Measurements from ENCODE around the gene SEMA5A. TPM values are rescaled to one million over a fixed set of nuclear protein-coding genes. Genes with fewer than 3 reads are reported as not detected.

Gene SEMA5A
- total and polyA plus RNA-seq, 2 of the 8 experiments (the other 6 are each of a cell fraction or from before 2014, with no cell fraction given) = 5.3 to 8.9 TPM

DNA sequence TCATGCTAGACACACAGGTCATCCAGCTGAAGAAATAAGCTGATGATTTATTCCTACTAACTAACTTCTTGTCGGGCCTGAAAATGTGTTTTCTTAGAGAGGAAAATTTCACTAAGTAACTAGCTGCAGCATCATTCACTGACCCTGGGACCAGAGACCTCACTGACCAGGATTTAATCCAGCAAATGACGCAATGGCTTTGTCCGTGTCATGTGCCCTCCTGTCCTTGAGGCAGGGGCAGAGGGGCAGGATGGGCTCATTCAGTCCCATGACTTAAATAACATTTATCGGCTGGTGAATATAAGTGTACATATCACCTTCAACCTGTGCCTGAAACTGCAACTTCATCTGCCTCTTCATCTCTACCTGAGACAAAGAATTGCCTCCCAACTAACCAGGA lies 154.8 kb downstream of the SEMA5A start:
- Histone ChIP-seq H2BK20ac (ENCODE audit: low read length) (no peak overlapping the region), H4K5ac (ENCODE audit: insufficient read length, low read depth, low read length) (no peak overlapping the region), H3K79me2 (ENCODE audit: control insufficient read depth in 1 of 2, insufficient read depth in 2 of 2, low read length in 2 of 2) (no peaks in the 10 kb centered on the region), H3K23ac (ENCODE audit: insufficient read length) (no peak overlapping the region), H4K20me1 (replicated peaks in 1 of 2; ENCODE audit: control insufficient read depth in 1 of 2, insufficient read depth in 2 of 2, low read length in 2 of 2) (peaks cover 0 to 2% of the 10 kb centered on the region in 2 experiments), H3K4ac (replicated peaks; ENCODE audit: insufficient read length, low read depth, low read length) (peak overlapping the region; percentile 58), H3K4me1 (replicated peaks in 1 of 4; ENCODE audit: control insufficient read depth in 3 of 4, insufficient read depth in 4 of 4, low read length in 3 of 4) (no peaks in the 10 kb centered on the region), H3K4me3 (ENCODE audit: extremely low read depth in 1 of 4, insufficient read depth in 2 of 4, low read depth in 3 of 4, low read length in 4 of 4) (no peak overlapping the region), H3K18ac (ENCODE audit: extremely low read depth, low read length) (no peak overlapping the region), H3K56ac (replicated peaks; ENCODE audit: insufficient read length, low read depth, low read length) (no peak overlapping the region), H3K23me2 (ENCODE audit: low read depth, low read length) (no peaks in the 10 kb centered on the region), H3K14ac (ENCODE audit: insufficient read length) (no peak overlapping the region), H2BK15ac (ENCODE audit: low read length) (no peak overlapping the region), H4K91ac (replicated peaks; ENCODE audit: insufficient read length, low read length) (no peak overlapping the region), H3K27me3 (replicated peaks in 1 of 4; ENCODE audit: control insufficient read depth in 3 of 4, extremely low read depth in 1 of 4, insufficient read depth in 3 of 4, low read length in 3 of 4) (no peaks in the 10 kb centered on the region), H2BK5ac (ENCODE audit: low read depth, low read length) (no peak overlapping the region), H2BK120ac (replicated peaks; ENCODE audit: low read depth, low read length) (no peak overlapping the region), H4K8ac (ENCODE audit: extremely low read depth, insufficient read depth, low read length) (no peak overlapping the region), H2AK5ac (ENCODE audit: low read depth, low read length) (no peak overlapping the region), H3K27ac (ENCODE audit: low read depth, low read length) (no peak overlapping the region), H3K36me3 (ENCODE audit: control insufficient read depth in 2 of 4, insufficient read depth in 4 of 4, low read length in 3 of 4) (no peaks in the 10 kb centered on the region), H2AFZ (ENCODE audit: low read length) (no peak overlapping the region), H3K4me2 (ENCODE audit: insufficient read depth in 1 of 2, low read depth in 2 of 2, low read length in 2 of 2) (no peak overlapping the region), H2BK12ac (ENCODE audit: low read depth, low read length) (no peak overlapping the region), H3K9me3 (ENCODE audit: insufficient read depth in 2 of 2, low read depth in 1 of 2, low read length in 1 of 2) (no peaks in the 10 kb centered on the region), H3K79me1 (ENCODE audit: low read depth, low read length) (no peaks in the 10 kb centered on the region), H3K9ac (replicated peaks in 1 of 4; ENCODE audit: extremely low read depth in 1 of 4, low read depth in 3 of 4, low read length in 3 of 4) (no peak overlapping the region)
- WGBS, 2 experiments (ENCODE audit: extremely low coverage in 1 of 2, insufficient coverage in 1 of 2, insufficient read length in 1 of 2, insufficient replicate concordance in 2 of 2, low coverage in 1 of 2, low lambda C conversion rate in 2 of 2, missing lambda C conversion rate in 1 of 2) = 94% methylated on average over 4 of the region's 4 CpGs; no CpG with 5 or more reads in 1 of the 2 experiments
- FAIRE-seq (no peak), DNase-seq (ENCODE audit: low read depth in 1 of 2, low spot score in 2 of 2) (no peak)
- TF ChIP-seq RXRA (IDR thresholded peaks at IDR 0.05; ENCODE audit: insufficient read depth, low read depth, low read length) = no peak
- no peak for TF ChIP-seq POLR2AphosphoS5 (IDR thresholded peaks at IDR 0.05; ENCODE audit: low read depth, low read length)
- TF ChIP-seq CREB1 (IDR thresholded peaks at IDR 0.05) = no peak
- TF ChIP-seq TAF1 (IDR thresholded peaks at IDR 0.05; ENCODE audit: low read depth, low read length) = no peak
- TF ChIP-seq SP2 (IDR thresholded peaks at IDR 0.05; ENCODE audit: low read length) = no peak
- TF ChIP-seq RBBP5 (IDR thresholded peaks at IDR 0.05; ENCODE audit: borderline replicate concordance, low read depth, low read length) = no peak
- CTCF ChIA-PET (ENCODE audit: partially characterized antibody) = no interaction called here
- POLR2A ChIA-PET (ENCODE audit: partially characterized antibody) = no interaction called here

Measured in H1 (cell line).